ENCODE measurements around the gene CD99. TPM values are rescaled to one million over a fixed set of nuclear protein-coding genes. Genes with fewer than 3 reads are reported as not detected.
"Not testable (repeated sequence)": the region's sequence is repeated elsewhere in the genome, so short reads cannot be mapped to it uniquely, and the experiment has no call there.

Gene CD99
- total RNA-seq, 4 donors from 2014 or later, result 249 to 611 (median 391) TPM

DNA sequence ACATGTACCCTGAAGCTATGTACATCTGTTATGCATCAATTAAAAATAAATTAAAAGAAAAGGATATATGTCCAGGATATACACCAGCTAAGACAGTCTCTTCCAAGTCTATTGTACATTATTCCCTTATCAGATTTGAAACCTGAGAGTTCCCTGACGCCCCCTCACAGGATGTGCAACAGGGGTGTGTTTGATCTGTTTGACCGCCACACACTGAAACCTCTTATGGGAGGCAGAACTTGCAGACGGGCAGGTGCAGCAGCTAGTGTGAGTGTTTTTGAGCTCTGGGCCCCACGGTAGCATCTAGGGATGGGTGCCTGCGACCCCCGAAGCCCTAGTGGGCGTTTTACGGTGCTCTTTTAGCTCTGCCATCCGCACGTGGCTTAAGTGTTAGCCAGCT lies 65.5 kb downstream of the CD99 start:
- no peaks in the 10 kb centered on the region for H3K27me3 ChIP-seq
- H3K27ac ChIP-seq, result no peak overlapping the region
- TF ChIP-seq POLR2A (IDR thresholded peaks at IDR 0.05) (no peak), EP300 (IDR thresholded peaks at IDR 0.05) (no peak)
- TF ChIP-seq, protein P1, sequence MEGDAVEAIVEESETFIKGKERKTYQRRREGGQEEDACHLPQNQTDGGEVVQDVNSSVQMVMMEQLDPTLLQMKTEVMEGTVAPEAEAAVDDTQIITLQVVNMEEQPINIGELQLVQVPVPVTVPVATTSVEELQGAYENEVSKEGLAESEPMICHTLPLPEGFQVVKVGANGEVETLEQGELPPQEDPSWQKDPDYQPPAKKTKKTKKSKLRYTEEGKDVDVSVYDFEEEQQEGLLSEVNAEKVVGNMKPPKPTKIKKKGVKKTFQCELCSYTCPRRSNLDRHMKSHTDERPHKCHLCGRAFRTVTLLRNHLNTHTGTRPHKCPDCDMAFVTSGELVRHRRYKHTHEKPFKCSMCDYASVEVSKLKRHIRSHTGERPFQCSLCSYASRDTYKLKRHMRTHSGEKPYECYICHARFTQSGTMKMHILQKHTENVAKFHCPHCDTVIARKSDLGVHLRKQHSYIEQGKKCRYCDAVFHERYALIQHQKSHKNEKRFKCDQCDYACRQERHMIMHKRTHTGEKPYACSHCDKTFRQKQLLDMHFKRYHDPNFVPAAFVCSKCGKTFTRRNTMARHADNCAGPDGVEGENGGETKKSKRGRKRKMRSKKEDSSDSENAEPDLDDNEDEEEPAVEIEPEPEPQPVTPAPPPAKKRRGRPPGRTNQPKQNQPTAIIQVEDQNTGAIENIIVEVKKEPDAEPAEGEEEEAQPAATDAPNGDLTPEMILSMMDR (IDR thresholded peaks at IDR 0.05), result no peak
- no peaks in the 10 kb centered on the region for H3K4me1 ChIP-seq
- no peaks in the 10 kb centered on the region for H3K36me3 ChIP-seq
- H3K9me3 ChIP-seq, result peaks cover 0 to 8% (median 0%) of the 10 kb centered on the region in 4 donors
- WGBS, 2 donors, result 81 to 82% methylated on average over 10 of the region's 10 CpGs
- DNase-seq (ENCODE audit: low spot score in 2 of 2), result no peak
- H3K4me3 ChIP-seq, result no peak overlapping the region

DNA sequence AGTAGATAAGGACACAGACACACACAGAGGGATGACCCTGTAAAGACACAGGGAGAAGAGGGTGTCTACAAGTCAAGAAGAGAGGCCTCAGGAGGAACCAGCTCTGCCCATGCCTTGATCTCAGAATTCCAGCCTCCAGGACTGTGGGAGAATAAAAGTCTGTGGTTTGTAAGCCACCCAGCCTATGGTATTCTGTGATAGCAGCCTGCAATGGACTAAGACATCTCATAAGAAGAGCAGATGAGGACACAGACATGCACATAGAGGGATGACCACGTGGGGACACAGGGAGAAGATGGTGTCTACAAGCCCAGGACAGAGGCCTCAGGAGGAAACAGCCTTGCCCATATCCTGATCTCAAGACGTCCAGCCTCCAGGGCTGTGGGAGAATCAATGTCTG lies 70.2 kb downstream of the CD99 start:
- no peak for DNase-seq (ENCODE audit: low spot score in 2 of 2)
- TF ChIP-seq EP300 (IDR thresholded peaks at IDR 0.05), result no peak
- TF ChIP-seq, protein P1 (IDR thresholded peaks at IDR 0.05), result no peak
- TF ChIP-seq POLR2A (IDR thresholded peaks at IDR 0.05), result no peak
- Histone ChIP-seq H3K9me3 (peaks cover 0 to 8% (median 0%) of the 10 kb centered on the region in 4 donors), H3K36me3 (no peaks in the 10 kb centered on the region), H3K27me3 (no peaks in the 10 kb centered on the region), H3K27ac (no peak overlapping the region), H3K4me1 (no peaks in the 10 kb centered on the region), H3K4me3 (no peak overlapping the region)
- 81 to 85% methylated on average over 2 of the region's 2 CpGs for WGBS, 2 donors

DNA sequence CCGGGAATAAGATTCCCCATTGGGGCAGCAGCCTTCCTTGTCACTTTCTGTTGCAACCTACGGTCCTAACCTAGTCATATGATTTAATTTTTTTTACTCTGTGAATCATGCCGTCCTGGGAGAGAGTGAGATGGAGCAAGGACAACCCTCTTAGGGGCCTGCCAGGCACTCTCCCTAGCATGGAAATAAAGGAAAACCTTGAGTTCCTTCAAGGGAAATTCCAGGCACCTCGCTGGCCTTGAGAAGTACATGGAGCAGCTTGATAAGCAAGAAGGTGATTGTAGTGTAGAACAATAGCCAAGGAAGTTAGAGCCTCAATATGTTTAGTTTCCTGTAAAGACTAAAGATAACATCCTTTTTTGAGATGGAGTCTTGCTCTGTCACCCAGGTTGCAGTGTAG lies 71.6 kb downstream of the CD99 start:
- H3K27me3 ChIP-seq; DNase-seq (ENCODE audit: low spot score in 2 of 2); H3K4me3 ChIP-seq; H3K36me3 ChIP-seq; H3K4me1 ChIP-seq; H3K27ac ChIP-seq; H3K9me3 ChIP-seq: not testable (repeated sequence)
- 84 to 86% methylated on average over 4 of the region's 4 CpGs for WGBS, 2 donors

DNA sequence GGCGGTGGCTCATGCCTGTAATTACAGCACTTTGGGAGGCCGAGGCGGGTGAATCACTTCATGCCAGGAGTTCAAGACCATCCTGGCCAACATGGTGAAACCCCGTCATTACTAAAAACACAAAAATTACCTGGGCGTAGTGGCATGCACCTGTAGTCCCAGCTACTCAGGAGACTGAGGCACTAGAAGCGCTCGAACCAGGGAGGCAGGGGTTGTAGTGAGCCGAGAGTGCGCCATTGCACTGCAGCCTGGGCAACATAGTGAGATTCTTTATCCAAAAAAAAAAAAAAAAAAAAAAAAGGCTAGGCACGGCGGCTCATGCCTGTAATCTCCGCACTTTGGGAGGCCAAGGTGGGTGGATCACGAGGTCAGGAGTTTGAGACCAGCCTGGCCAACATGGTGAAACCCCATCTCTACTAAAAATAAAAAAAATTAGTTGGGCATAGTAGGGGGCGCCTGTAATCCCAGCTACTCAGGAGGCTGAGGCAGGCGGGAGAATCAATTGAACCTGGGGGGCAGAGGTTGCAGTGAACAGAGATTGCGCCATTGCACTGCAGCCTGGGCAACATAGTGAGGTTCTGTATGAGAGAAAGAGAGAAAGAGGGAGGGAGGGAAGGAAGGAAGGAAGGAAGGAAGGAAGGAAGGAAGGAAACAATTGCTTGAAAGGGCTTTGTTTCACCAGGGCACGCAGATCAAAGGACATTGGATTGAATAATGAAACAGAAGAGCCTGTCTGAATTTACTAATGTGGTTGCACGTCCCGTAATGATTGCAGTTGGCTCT lies 73.9 kb downstream of the CD99 start:
- H3K27ac ChIP-seq; H3K27me3 ChIP-seq; H3K36me3 ChIP-seq; DNase-seq (ENCODE audit: low spot score in 2 of 2); H3K4me1 ChIP-seq; H3K4me3 ChIP-seq; H3K9me3 ChIP-seq: not testable (repeated sequence)
- WGBS, 2 donors, result 79 to 85% methylated on average over 19 of the region's 19 CpGs

DNA sequence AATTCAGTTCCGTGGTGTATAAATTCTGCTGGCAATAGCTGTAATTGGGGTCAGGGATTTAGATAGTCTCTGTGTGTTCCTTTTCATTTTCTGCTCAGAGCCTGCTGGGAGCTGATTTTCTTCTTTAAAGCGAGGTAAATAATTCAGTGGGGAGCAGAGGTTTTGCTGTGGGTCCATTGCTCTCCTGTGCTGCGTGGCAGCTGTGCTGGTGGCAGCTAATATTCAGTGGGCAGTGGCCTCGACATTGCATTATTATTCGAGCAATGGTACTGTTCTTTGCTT lies 74.4 kb downstream of the CD99 start:
- DNase-seq (ENCODE audit: low spot score in 2 of 2), result no peak
- Histone ChIP-seq H3K27me3 (no peaks in the 10 kb centered on the region), H3K9me3 (peaks cover 0 to 11% (median 0%) of the 10 kb centered on the region in 4 donors), H3K27ac (no peak overlapping the region), H3K4me1 (no peaks in the 10 kb centered on the region), H3K36me3 (no peaks in the 10 kb centered on the region), H3K4me3 (no peak overlapping the region)
- TF ChIP-seq, protein P1 (IDR thresholded peaks at IDR 0.05), result no peak
- TF ChIP-seq POLR2A (IDR thresholded peaks at IDR 0.05) (no peak), EP300 (IDR thresholded peaks at IDR 0.05) (no peak)
- 59 to 61% methylated on average over 5 of the region's 5 CpGs for WGBS, 2 donors

DNA sequence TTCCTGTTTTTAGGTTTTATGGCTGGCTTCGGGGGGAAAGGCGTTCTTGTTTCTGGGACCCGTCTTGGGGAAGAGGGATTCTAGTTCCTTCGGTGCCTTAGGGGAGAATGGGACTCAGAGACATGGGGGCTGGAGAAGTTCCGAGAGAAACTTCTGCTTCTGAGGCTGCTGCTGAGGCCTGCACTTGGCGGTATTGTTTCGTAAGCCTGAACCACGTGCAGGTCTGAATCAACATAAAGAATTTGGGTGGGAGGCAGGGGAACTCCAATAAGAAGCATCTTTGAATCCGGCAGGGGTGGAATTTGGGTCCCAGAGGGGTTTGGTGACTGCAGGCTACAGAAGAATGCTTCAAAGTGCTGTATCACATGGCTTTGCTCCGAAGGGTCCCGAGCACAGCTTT lies 75.8 kb downstream of the CD99 start:
- no peak for DNase-seq (ENCODE audit: low spot score in 2 of 2)
- Histone ChIP-seq H3K4me1 (no peaks in the 10 kb centered on the region), H3K27ac (no peak overlapping the region), H3K9me3 (peaks cover 0 to 11% (median 0%) of the 10 kb centered on the region in 4 donors), H3K36me3 (no peaks in the 10 kb centered on the region), H3K4me3 (no peak overlapping the region), H3K27me3 (no peaks in the 10 kb centered on the region)
- no peak for TF ChIP-seq POLR2A (IDR thresholded peaks at IDR 0.05)
- no peak for TF ChIP-seq EP300 (IDR thresholded peaks at IDR 0.05)
- TF ChIP-seq, protein P1 (IDR thresholded peaks at IDR 0.05), result no peak
- WGBS, 2 donors, result 75 to 84% methylated on average over 11 of the region's 11 CpGs
